IgD-negative memory B cell (primary cell): ENCODE data around the gene LYPD3. TPM values are rescaled to one million over a fixed set of nuclear protein-coding genes. Genes with fewer than 3 reads are reported as not detected.
"Not testable (repeated sequence)": the region's sequence is repeated elsewhere in the genome, so short reads cannot be mapped to it uniquely, and the experiment has no call there.

Source experiments
- H3K27ac Mint-ChIP-seq, 3 donors: one replicate each; pipeline ENCODE4 v1.8.0; 2020 to 2022; ENCODE audit warnings: mild to moderate bottlenecking in 3 of 3, mixed read lengths in 3 of 3, moderate library complexity in 1 of 3
- H3K27me3 Mint-ChIP-seq: one replicate; pipeline ENCODE4 v1.8.0; 2021; ENCODE audit warnings: mixed read lengths
- H3K36me3 Mint-ChIP-seq: one replicate; pipeline ENCODE4 v1.8.0; 2020; ENCODE audit warnings: mild to moderate bottlenecking, mixed read lengths
- H3K4me1 Mint-ChIP-seq, 3 donors: one replicate each; pipeline ENCODE4 v1.8.0; 2020 to 2022; ENCODE audit warnings: mixed read lengths in 3 of 3, mild to moderate bottlenecking in 1 of 3
- H3K4me3 Mint-ChIP-seq, 4 donors: one replicate each; pipeline ENCODE4 v1.8.0; 2020 to 2022; ENCODE audit warnings: mild to moderate bottlenecking in 4 of 4, mixed read lengths in 4 of 4, moderate library complexity in 3 of 4
- H3K9me3 Mint-ChIP-seq, 3 donors: one replicate each; pipeline ENCODE4 v1.8.0; 2020 to 2021; ENCODE audit warnings: mixed read lengths in 3 of 3, mild to moderate bottlenecking in 1 of 3
- polyA plus RNA-seq: library from polyadenylated mRNA; unstranded; fragments of 300-500 nt; fragmentation: Illumina TruSeq; gene quantifications from one replicate; pipeline ENCODE4 v1.2.3, GENCODE V29; 2021

LYPD3 gene
- polyA plus RNA-seq, 1 donor from 2014 or later = 0.25 TPM

DNA sequence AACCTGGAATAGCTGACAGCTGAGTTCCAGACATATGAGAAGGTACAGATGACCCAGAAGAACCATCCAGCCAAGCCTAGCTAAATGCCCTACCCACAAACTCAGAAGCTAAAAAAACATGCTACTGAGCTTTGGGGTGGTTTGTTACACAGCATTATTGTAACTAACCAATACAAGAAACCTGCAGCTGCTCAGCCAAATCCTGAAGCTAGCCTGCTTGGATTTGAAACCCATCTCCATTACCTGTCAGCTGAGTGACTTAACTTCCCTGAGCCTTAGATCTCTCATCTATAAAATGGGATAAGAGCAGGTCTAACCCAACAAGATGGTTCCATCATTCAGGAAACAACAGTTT is 25.7 kb downstream of the LYPD3 start:
- H3K36me3 Mint-ChIP-seq = peaks cover 2% of the 10 kb centered on the region
- no peaks in the 10 kb centered on the region for H3K9me3 Mint-ChIP-seq
- peak overlapping the region; percentile 10 to 76 (median 34) for H3K27ac Mint-ChIP-seq
- peak overlapping the region in 2 of 4 donors; percentile 51 to 83 for H3K4me3 Mint-ChIP-seq
- no peaks in the 10 kb centered on the region for H3K27me3 Mint-ChIP-seq
- peaks cover 18 to 22% (median 21%) of the 10 kb centered on the region in 3 donors for H3K4me1 Mint-ChIP-seq

DNA sequence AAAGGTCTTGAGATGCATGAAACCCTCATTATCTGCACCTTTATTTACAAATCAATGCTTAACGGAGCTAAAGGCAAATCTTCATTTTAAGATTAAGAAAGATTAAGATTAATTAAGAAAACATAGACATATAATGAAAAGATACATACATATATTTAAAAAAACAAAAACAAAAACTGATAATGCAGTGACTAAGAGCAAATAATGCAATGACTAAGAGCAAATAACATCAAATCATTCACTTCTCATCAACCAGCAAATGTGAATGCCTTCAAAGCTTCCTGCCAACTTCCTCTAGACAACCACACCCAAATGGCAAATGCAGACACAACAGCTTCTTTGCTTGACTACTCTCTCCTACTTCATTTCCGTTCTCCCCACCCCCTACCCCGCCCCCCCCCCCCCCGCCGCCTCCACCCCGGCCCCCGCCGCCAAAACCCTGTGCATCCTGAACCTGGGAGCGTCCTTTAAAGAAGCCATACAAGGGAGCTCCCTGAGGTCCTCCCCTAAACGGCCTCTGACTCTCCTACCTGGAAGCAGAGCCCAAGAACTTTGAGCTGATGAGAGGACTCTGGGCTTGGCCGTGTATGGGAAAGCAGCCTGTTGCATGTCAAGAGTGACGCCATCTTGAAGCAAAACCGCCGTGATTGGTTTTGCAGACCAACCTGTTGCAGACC is 26.2 kb downstream of the LYPD3 start:
- Mint-ChIP-seq H3K4me1 (peaks cover 18 to 22% (median 21%) of the 10 kb centered on the region in 3 donors), H3K4me3 (peak overlapping the region in 2 of 4 donors; percentile 51 to 83), H3K27ac (peak overlapping the region; percentile 34 to 76 (median 59)), H3K27me3 (no peaks in the 10 kb centered on the region), H3K36me3 (peaks cover 2% of the 10 kb centered on the region), H3K9me3 (no peaks in the 10 kb centered on the region)

DNA sequence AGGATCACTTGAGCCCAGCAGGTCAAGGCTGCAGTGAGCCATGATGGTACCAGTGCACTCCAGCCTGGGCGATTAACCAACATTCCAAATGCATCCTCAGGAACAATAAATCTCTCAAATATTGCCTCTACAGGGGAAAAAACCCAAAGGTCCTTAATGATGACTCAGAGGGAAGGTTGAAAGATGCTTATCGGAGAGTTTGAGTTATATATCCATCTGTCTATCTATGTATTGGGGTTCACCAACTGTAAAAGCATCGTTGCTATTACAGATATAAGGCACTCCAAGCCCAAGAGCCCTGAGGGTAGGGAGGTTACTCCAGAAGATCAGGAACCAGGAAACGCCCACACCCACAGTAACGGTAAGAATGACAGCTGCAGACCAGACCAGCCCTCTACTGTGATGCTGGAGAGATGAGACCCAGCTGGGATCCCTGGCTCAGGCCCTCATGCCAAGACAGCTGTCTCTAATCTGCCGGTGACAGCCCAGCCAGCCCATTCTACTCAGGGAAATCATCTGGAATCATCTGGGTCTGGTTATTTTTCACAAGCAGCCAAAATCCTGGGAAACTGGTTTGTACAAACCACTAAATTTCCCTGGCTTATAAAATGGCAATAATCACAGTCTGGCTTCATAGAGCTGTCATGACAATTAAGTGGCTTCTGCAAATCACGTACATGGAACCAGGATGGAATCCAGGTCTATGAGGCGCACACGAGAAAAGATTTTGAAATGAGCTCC is 26.9 kb downstream of the LYPD3 start:
- H3K36me3 Mint-ChIP-seq = peaks cover 2% of the 10 kb centered on the region
- H3K27ac Mint-ChIP-seq = peak overlapping the region in 2 of 3 donors; percentile 76 to 78
- no peaks in the 10 kb centered on the region for H3K9me3 Mint-ChIP-seq
- peak overlapping the region in 2 of 4 donors; percentile 44 to 83 for H3K4me3 Mint-ChIP-seq
- H3K4me1 Mint-ChIP-seq = peaks cover 18 to 20% (median 20%) of the 10 kb centered on the region in 3 donors
- H3K27me3 Mint-ChIP-seq = no peaks in the 10 kb centered on the region

DNA sequence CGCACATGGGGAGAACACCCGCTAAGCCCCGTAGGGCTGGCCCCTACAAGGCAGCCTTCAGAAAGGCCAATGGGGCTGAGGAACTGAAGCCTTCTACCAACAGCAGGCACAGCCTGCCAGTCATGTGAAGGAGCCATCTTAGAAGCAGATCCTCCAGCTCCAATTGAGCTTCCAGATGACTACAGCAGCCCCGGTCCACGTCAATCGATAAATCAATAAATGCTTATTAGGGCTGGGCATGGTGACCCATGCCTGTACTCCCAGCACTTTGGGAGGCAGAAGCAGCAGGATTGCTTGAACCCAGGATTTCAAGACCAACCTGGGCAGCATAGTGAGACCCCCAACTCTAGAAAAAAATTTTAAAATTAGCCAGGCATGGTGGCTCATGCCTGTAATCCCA is 27.7 kb downstream of the LYPD3 start:
- Mint-ChIP-seq H3K36me3 (peaks cover 2% of the 10 kb centered on the region), H3K27me3 (no peaks in the 10 kb centered on the region), H3K27ac (no peak overlapping the region), H3K4me1 (peaks cover 25 to 26% (median 26%) of the 10 kb centered on the region in 3 donors), H3K9me3 (no peaks in the 10 kb centered on the region), H3K4me3 (peak overlapping the region in 1 of 4 donors; percentile 54)

DNA sequence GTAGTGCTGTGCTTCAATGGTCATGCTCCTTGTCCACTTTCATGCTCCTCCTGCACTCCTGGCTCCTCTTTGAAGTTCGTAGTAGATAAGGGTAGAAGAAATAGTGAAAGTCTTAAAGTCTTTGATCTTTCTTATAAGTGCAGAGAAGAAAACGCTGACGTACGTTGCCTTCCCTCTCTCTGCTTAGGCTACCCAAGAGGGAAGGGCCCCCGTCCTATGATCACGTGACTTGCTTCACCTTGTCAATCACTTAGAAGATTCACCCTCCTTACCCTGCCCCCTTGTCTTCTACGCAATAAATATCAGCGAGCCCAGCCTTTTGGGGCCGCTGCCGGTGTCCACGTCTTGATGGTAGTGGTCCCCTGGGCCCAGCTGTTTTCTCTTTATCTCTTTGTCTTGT is 28.1 kb downstream of the LYPD3 start:
- not testable (repeated sequence) for H3K4me3 Mint-ChIP-seq, H3K27me3 Mint-ChIP-seq, H3K9me3 Mint-ChIP-seq, H3K36me3 Mint-ChIP-seq, H3K27ac Mint-ChIP-seq
- H3K4me1 Mint-ChIP-seq = peaks cover 26 to 27% (median 27%) of the 10 kb centered on the region in 3 donors

DNA sequence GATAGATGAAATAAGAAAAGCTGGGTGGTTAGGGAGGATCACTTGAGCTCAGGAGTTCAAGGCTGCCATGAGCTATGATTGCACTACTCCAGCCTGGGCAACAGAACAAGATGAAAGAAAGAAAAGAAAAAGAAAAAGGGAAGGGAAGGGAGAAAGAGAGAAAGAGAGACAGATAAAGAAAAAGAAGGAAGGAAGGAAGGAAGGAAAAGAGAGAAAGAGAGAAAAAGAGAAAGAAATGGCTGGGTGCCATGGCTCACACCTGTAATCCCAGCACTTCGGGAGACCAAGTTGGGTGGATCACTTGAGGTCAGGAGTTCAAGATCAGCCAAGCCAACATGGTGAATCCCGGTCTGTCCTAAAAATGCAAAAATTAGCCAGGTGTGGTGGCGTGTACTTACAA is 29.6 kb downstream of the LYPD3 start:
- Mint-ChIP-seq H3K4me3 (peak overlapping the region in 1 of 4 donors; percentile 63), H3K4me1 (peaks cover 21 to 30% (median 26%) of the 10 kb centered on the region in 3 donors), H3K27me3 (no peaks in the 10 kb centered on the region), H3K27ac (no peak overlapping the region), H3K9me3 (no peaks in the 10 kb centered on the region), H3K36me3 (peaks cover 2% of the 10 kb centered on the region)

DNA sequence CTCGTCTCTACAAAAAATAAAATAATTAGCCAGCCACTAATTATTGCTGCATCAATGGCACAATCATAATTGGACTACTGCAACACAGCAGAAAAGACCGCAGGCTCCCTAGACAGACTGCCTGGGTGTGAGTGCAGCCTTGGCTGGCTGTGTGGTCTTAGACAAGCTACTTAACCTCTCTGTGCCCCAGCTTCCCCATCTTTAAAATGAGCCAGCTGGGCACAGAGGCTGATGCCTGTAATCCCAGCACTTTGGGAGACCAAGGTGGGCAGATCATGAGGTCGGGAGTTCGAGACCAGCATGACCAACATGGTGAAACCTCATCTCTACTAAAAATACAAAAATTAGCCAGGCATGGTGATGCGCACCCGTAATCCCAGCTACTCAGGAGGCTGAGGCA is 31.7 kb downstream of the LYPD3 start:
- H3K4me3 Mint-ChIP-seq = no peak overlapping the region
- H3K27ac Mint-ChIP-seq = no peak overlapping the region
- H3K4me1 Mint-ChIP-seq = peaks cover 18 to 30% (median 18%) of the 10 kb centered on the region in 3 donors
- H3K9me3 Mint-ChIP-seq = no peaks in the 10 kb centered on the region
- peaks cover 2% of the 10 kb centered on the region for H3K36me3 Mint-ChIP-seq
- H3K27me3 Mint-ChIP-seq = no peaks in the 10 kb centered on the region

- H3K9me3 Mint-ChIP-seq = no peaks in the 10 kb centered on the region
These were observed 32.1 kb downstream of the LYPD3 start for GRCh38 chr19:43433358-43433673.

DNA sequence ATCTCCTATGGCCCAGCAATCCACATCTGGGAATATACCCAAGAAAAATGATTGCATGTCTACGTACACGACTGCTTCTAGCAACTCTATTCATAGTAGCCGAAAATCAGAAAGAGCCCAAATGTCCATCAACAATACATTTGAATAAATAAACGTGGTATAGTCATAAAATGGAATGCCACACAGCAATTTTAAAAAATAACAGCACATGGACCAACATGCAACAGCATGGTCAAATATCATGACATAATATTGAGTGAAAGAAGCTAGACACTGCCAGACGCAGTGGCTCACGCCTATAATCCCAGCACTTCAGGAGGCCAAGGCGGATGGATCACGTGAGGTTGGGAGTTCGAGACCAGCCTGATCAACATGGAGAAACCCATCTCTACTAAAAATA is 34.4 kb downstream of the LYPD3 start:
- H3K27me3 Mint-ChIP-seq = no peaks in the 10 kb centered on the region
- H3K4me1 Mint-ChIP-seq = peaks cover 13 to 33% (median 13%) of the 10 kb centered on the region in 3 donors

More at GRCh38 chr19:43433358-43433673, 32.1 kb downstream of the LYPD3 start:
- Mint-ChIP-seq H3K36me3 (peaks cover 2% of the 10 kb centered on the region), H3K27ac (peak overlapping the region in 1 of 3 donors; percentile 85), H3K4me1 (peaks cover 14 to 30% (median 14%) of the 10 kb centered on the region in 3 donors), H3K4me3 (no peak overlapping the region), H3K27me3 (no peaks in the 10 kb centered on the region)

DNA sequence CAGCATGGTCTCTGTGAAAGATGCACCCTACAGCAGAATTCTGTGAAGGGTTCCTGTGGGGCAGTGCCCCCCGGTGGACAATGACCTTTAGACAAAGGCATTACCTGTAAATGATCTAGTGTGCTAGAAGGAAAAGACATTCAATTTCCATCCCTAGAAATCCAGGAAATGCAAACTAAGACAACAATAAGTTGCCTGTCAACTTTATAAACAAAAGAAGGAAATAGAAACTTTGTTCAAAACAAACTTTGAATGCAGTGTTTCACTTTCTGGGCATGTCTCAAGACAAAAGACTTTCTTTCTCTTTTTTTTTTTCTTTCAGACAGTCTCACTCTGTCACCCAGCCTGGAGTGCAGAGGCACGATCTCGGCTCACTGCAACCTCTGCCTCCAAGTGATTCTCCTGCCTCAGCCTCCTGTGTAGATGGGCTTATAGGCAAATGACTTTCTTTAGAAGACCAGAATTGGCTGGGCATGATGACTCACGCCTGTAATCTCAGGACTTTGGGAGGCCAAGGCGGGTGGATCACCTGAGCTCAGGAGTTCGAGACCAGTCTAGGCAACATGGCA is 35.2 kb downstream of the LYPD3 start:
- H3K4me1 Mint-ChIP-seq = peaks cover 9 to 33% (median 15%) of the 10 kb centered on the region in 3 donors
- no peaks in the 10 kb centered on the region for H3K27me3 Mint-ChIP-seq
- no peaks in the 10 kb centered on the region for H3K9me3 Mint-ChIP-seq
- peak overlapping the region in 1 of 4 donors; percentile 37 for H3K4me3 Mint-ChIP-seq
- no peak overlapping the region for H3K27ac Mint-ChIP-seq
- H3K36me3 Mint-ChIP-seq = no peaks in the 10 kb centered on the region

More for the DNA sequence above, 34.4 kb downstream of the LYPD3 start:
- Mint-ChIP-seq H3K27ac (peak overlapping the region in 2 of 3 donors; percentile 7 to 23), H3K4me3 (no peak overlapping the region), H3K36me3 (peaks cover 2% of the 10 kb centered on the region), H3K9me3 (no peaks in the 10 kb centered on the region)

DNA sequence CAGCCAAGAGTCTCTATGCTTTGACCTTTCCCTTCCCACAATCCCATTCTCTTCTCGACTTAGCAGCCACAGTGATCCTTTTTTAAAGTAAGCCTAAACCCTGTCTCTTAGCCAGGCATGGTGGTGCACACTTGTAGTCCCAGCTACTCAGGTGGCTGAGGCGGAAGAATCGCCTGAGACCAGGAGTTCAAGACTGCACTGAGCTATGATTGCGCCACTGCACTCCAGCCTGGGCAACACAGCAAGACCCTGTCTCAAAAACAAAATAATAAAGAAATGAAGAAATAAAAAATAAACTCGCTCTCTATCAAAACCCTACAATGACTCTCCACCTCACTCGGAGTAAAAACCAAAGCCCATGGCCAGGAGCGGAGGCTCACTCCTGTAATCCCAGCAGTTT is 36.0 kb downstream of the LYPD3 start:
- Mint-ChIP-seq H3K4me1 (peaks cover 9 to 33% (median 15%) of the 10 kb centered on the region in 3 donors), H3K27me3 (no peaks in the 10 kb centered on the region), H3K9me3 (no peaks in the 10 kb centered on the region), H3K27ac (no peak overlapping the region), H3K4me3 (peak overlapping the region in 1 of 4 donors; percentile 71), H3K36me3 (no peaks in the 10 kb centered on the region)

GRCh38 chr19:43425567-43426392 is 39.6 kb downstream of the LYPD3 start:
- peaks cover 0 to 24% (median 9%) of the 10 kb centered on the region in 3 donors for H3K4me1 Mint-ChIP-seq
- H3K9me3 Mint-ChIP-seq = no peaks in the 10 kb centered on the region
- no peaks in the 10 kb centered on the region for H3K36me3 Mint-ChIP-seq
- H3K4me3 Mint-ChIP-seq = no peak overlapping the region
- peak overlapping the region in 1 of 3 donors; percentile 35 for H3K27ac Mint-ChIP-seq
- H3K27me3 Mint-ChIP-seq = peaks cover 5% of the 10 kb centered on the region

GRCh38 chr19:43423779-43424178 is 41.6 kb downstream of the LYPD3 start:
- peaks cover 0 to 11% (median 6%) of the 10 kb centered on the region in 3 donors for H3K4me1 Mint-ChIP-seq
- H3K36me3 Mint-ChIP-seq = no peaks in the 10 kb centered on the region
- H3K27me3 Mint-ChIP-seq = peaks cover 7% of the 10 kb centered on the region
- H3K4me3 Mint-ChIP-seq = no peak overlapping the region
- H3K27ac Mint-ChIP-seq = no peak overlapping the region
- no peaks in the 10 kb centered on the region for H3K9me3 Mint-ChIP-seq

DNA sequence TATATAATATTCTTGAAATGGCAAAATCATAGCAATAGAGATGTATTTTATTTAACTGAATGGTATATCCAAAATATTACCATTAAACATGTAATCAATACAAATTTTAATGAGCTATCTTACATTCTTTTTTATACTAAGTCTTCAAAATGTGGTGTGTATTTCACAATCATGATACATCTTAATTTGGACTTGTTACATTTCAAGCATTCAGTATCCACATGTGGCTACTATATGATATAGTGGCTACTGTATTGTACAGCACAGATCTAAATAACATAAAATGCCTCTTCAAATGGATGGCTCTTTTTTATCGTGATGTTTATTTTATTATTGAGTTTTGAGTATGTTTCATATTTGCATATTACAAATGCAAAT is 42.7 kb downstream of the LYPD3 start:
- Mint-ChIP-seq H3K27me3 (peaks cover 8% of the 10 kb centered on the region), H3K27ac (no peak overlapping the region), H3K4me3 (no peak overlapping the region), H3K36me3 (no peaks in the 10 kb centered on the region), H3K9me3 (no peaks in the 10 kb centered on the region), H3K4me1 (peaks cover 0 to 8% (median 6%) of the 10 kb centered on the region in 3 donors)
